HepG2 (cell line): ENCODE measurements around the gene AMIGO1. TPM values are rescaled to one million over a fixed set of nuclear protein-coding genes. Genes with fewer than 3 reads are reported as not detected.

Experiments used
- AKAP8 ChIP-seq: sonication (generic); formaldehyde crosslinking; IDR thresholded peaks from 2 replicates; pipeline ENCODE4 v1.5.1; 2020; ENCODE audit warnings: mild to moderate bottlenecking, missing genetic modification reagents
- HNF4G ChIP-seq, 2 experiments: sonication (generic) in 1 of 2; formaldehyde crosslinking in 1 of 2; IDR thresholded peaks; 2 replicates each; pipeline versions ENCODE4 v1.4.0 to v1.6.1; 2011 to 2020; ENCODE audit warnings: borderline replicate concordance in 2 of 2, low read depth in 2 of 2, mild to moderate bottlenecking in 2 of 2, low read length in 1 of 2, missing genetic modification reagents in 1 of 2, moderate library complexity in 1 of 2
- KMT2B ChIP-seq: IDR thresholded peaks from 2 replicates; pipeline ENCODE4 v1.6.1; 2016; ENCODE audit warnings: missing genetic modification reagents, missing compliant biosample characterization
- NR3C1 ChIP-seq: sonication (generic); formaldehyde crosslinking; IDR thresholded peaks from 2 replicates; pipeline ENCODE4 v1.4.0; 2020; ENCODE audit warnings: missing genetic modification reagents
- TCF7 ChIP-seq: sonication (generic); IDR thresholded peaks from 2 replicates; pipeline ENCODE4 v1.6.1; 2016; ENCODE audit warnings: antibody characterized with exemption, low read depth
- ZNF207 ChIP-seq: fragments of 450-650 bp; IDR thresholded peaks from 2 replicates; pipeline ENCODE4 v1.6.1; 2016; ENCODE audit warnings: antibody characterized with exemption, borderline replicate concordance
- ZNF674 ChIP-seq: sonication (generic); formaldehyde crosslinking; IDR thresholded peaks from 2 replicates; pipeline ENCODE4 v1.5.0; 2020; ENCODE audit warnings: low read depth, mild to moderate bottlenecking, missing genetic modification reagents
- polyA plus RNA-seq, 8 experiments: library from polyadenylated mRNA; depleted of rRNA in 3 of 8; stranded (reverse) in 7 of 8; unstranded in 1 of 8; fragments of >200 nt; fragmentation: Illumina TruSeq in 4 of 8; extraction: Trizol in 4 of 8; gene quantifications; 2 replicates each; pipeline versions ENCODE4 v1.2.1 to v1.2.3, GENCODE V29; 2011 to 2016; ENCODE audit warnings: low read depth in 4 of 8, missing spikeins in 1 of 8, mixed read lengths in 1 of 8; ENCODE audit not compliant: insufficient read depth in 1 of 8
- total RNA-seq, 5 experiments: library from RNA; depleted of rRNA; stranded (reverse); fragments of >200 nt; fragmentation: Illumina TruSeq; extraction: Trizol; gene quantifications; 2 replicates each; pipeline ENCODE4 v1.2.3, GENCODE V29; 2016; ENCODE audit warnings: low read depth in 1 of 5
- TF ChIP-seq, protein P1 (sequence below), 2 experiments: sonication (generic) in 1 of 2; formaldehyde crosslinking in 1 of 2; IDR thresholded peaks; 2 replicates each; pipeline versions ENCODE4 v1.4.0 to v1.6.1; 2016 to 2020; ENCODE audit warnings: borderline replicate concordance in 1 of 2, low read depth in 1 of 2, mild to moderate bottlenecking in 1 of 2, missing genetic modification reagents in 1 of 2
- TF ChIP-seq, protein P2 (sequence below): sonication (generic); formaldehyde crosslinking; IDR thresholded peaks from 2 replicates; pipeline ENCODE4 v1.5.0; 2020; ENCODE audit warnings: missing genetic modification reagents, mild to moderate bottlenecking, borderline replicate concordance
- TF ChIP-seq, protein P3 (sequence below): sonication (generic); formaldehyde crosslinking; IDR thresholded peaks from 2 replicates; pipeline ENCODE4 v1.8.1; 2023; ENCODE audit warnings: mild to moderate bottlenecking, moderate library complexity, missing genetic modification reagents
- TF ChIP-seq, protein P4 (sequence below): sonication (generic); formaldehyde crosslinking; IDR thresholded peaks from 2 replicates; pipeline ENCODE4 v1.4.0; 2020; ENCODE audit warnings: mild to moderate bottlenecking, missing genetic modification reagents

Gene AMIGO1
- total and polyA plus RNA-seq, 2 of the 13 experiments (the other 11 are each of a cell fraction or from before 2014, with no cell fraction given), result 0.40 to 1.3 TPM

DNA sequence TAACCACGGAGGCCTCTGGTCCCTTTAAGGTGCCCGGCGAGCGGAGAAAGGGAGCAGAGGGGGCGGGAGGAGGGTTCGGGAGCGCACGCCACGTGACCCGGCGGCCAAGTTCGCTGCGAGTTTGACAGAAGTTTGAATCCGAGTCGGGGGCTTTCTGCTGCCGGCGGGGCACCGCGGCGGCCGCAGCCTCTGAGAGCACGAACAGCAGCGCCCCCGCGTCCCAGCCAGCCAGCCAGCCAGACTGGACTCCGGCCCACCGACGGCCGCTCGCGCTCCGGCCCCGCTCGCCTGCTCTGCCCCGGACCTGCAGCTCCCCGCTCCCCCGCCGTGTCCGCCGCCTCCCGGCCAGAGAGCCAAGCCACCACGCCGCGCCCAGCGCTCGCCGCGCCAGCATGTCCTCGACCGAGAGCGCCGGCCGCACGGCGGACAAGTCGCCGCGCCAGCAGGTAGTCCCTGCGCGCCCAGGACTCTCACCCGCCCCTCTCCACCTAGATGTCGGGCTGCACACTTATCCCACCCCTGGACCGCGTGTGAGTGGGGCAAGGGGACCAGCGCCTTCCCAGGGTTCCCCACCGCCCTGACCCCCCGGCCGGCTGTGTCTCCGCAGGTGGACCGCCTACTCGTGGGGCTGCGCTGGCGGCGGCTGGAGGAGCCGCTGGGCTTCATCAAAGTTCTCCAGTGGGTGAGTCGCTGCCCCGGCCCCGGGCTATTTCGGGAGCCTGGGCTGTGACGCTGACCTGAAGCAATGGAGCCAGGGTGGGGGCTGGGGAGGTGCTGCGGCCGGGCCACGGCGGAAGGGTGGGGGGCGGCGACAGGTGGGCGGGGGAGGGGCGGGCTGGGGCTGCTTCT lies 42.9 kb downstream of the AMIGO1 start, which contains the start of gene SYPL2 (continued):
- TF ChIP-seq HNF4G (IDR thresholded peaks at IDR 0.05; ENCODE audit: borderline replicate concordance, low read depth, low read length) (peak; percentile 25; the same call in 1 of the 2 replicates), HNF4G (CRISPR knock-in tag; IDR thresholded peaks at IDR 0.05; ENCODE audit: borderline replicate concordance, low read depth) (no peak), NR3C1 (no peak), ZNF207 (no peak), AKAP8 (CRISPR knock-in tag) (no peak), ZNF674 (CRISPR knock-in tag) (no peak), KMT2B (CRISPR knock-in tag) (no peak), TCF7 (no peak)
- TF ChIP-seq, protein P1, sequence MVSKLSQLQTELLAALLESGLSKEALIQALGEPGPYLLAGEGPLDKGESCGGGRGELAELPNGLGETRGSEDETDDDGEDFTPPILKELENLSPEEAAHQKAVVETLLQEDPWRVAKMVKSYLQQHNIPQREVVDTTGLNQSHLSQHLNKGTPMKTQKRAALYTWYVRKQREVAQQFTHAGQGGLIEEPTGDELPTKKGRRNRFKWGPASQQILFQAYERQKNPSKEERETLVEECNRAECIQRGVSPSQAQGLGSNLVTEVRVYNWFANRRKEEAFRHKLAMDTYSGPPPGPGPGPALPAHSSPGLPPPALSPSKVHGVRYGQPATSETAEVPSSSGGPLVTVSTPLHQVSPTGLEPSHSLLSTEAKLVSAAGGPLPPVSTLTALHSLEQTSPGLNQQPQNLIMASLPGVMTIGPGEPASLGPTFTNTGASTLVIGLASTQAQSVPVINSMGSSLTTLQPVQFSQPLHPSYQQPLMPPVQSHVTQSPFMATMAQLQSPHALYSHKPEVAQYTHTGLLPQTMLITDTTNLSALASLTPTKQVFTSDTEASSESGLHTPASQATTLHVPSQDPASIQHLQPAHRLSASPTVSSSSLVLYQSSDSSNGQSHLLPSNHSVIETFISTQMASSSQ (IDR thresholded peaks at IDR 0.05; ENCODE audit: low read depth), result no peak
- TF ChIP-seq, protein P1 (CRISPR knock-in tag; IDR thresholded peaks at IDR 0.05; ENCODE audit: borderline replicate concordance), result 0 out of 2 replicates have a peak, but pooled peaks have one; percentile 34
- TF ChIP-seq, protein P2, sequence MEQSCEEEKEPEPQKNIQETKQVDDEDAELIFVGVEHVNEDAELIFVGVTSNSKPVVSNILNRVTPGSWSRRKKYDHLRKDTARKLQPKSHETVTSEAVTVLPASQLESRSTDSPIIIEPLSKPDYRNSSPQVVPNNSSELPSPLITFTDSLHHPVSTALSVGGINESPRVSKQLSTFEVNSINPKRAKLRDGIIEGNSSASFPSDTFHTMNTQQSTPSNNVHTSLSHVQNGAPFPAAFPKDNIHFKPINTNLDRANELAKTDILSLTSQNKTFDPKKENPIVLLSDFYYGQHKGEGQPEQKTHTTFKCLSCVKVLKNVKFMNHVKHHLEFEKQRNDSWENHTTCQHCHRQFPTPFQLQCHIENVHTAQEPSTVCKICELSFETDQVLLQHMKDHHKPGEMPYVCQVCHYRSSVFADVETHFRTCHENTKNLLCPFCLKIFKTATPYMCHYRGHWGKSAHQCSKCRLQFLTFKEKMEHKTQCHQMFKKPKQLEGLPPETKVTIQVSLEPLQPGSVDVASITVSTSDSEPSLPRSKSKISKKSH (CRISPR knock-in tag), result no peak
- TF ChIP-seq, protein P3, sequence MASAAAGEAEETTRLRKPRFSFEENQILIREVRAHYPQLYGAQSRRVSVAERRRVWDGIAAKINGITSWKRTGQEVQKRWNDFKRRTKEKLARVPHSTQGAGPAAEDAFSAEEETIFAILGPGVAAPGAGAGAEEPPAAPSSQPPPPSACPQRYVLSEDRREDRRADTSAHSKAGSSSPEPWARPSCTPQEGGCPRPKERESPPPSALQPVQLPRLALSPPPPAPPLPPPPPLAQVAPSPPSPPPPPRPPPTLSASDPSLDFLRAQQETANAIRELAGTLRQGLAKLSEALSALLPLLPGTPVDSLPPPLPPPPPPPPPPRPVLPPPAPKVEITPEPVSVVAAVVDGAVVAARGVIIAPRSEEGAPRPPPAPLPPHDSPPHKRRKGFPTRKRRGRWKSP (CRISPR knock-in tag), result no peak; the same call in 1 of the 2 replicates
- TF ChIP-seq, protein P4, sequence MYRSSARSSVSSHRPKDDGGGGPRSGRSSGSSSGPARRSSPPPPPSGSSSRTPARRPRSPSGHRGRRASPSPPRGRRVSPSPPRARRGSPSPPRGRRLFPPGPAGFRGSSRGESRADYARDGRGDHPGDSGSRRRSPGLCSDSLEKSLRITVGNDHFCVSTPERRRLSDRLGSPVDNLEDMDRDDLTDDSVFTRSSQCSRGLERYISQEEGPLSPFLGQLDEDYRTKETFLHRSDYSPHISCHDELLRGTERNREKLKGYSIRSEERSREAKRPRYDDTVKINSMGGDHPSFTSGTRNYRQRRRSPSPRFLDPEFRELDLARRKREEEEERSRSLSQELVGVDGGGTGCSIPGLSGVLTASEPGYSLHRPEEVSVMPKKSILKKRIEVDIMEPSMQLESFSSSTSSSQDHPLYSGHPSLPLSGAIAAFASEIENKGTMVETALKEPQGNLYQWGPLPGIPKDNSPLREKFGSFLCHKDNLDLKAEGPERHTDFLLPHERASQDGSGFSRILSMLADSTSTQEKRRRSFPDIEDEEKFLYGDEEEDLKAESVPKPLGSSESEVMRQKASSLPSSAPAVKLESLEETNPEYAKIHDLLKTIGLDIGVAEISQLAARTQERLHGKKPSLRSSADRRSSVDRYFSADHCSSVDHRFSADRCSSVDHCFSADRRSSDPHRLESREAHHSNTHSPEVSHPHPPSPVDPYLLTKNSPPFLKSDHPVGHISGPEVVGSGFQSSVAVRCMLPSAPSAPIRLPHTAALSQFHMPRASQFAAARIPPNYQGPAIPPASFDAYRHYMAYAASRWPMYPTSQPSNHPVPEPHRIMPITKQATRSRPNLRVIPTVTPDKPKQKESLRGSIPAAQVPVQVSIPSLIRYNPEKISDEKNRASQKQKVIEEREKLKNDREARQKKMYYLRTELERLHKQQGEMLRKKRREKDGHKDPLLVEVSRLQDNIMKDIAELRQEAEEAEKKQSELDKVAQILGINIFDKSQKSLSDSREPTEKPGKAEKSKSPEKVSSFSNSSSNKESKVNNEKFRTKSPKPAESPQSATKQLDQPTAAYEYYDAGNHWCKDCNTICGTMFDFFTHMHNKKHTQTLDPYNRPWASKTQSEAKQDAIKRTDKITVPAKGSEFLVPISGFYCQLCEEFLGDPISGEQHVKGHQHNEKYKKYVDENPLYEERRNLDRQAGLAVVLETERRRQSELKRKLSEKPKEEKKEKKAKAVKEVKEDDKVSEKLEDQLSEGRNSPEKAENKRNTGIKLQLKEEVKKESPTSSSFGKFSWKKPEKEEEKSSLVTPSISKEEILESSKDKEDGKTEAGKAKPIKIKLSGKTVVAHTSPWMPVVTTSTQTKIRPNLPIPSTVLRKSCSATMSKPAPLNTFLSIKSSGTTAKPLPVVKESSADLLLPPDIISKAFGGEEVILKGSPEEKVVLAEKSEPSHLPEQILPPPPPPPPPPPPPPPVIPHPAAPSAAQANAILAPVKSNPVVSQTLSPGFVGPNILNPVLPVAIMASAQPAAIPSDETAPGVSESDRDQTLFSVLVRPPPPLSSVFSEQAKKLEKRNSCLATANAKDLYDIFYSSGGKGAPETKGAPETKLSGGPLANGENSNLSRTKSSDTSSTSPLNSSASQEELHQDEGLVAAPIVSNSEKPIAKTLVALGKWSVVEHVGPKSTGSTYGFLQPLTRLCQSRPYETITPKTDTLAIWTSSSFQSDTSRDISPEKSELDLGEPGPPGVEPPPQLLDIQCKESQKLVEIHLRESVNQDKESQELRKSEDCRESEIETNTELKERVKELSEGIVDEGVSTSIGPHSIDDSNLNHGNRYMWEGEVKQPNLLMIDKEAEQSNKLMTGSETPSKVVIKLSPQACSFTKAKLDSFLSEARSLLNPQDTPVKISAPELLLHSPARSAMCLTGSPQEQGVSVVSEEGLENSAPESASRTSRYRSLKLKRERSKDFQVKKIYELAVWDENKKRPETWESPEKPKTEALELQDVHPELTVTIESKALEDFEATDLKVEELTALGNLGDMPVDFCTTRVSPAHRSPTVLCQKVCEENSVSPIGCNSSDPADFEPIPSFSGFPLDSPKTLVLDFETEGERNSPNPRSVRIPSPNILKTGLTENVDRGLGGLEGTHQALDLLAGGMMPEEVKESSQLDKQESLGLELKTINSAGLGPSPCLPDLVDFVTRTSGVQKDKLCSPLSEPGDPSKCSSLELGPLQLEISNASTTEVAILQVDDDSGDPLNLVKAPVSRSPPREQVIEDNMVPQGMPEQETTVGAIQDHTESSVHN (CRISPR knock-in tag), result no peak
